Lower leg skin (tissue), 3 donors: Measurements from ENCODE around the gene ADA.

Experiments
- CTCF ChIP-seq, 3 donors: fragments of 450-650 bp; IDR thresholded peaks; one replicate each; pipeline ENCODE4 v1.5.1; 2016; ENCODE audit warnings: antibody characterized with exemption in 3 of 3, mild to moderate bottlenecking in 3 of 3, moderate library complexity in 2 of 3
- POLR2A ChIP-seq, 2 donors: fragments of 450-650 bp; IDR thresholded peaks; one replicate each; pipeline ENCODE4 v1.6.1; 2016 to 2017; ENCODE audit warnings: antibody characterized with exemption in 2 of 2, mild to moderate bottlenecking in 1 of 2, moderate library complexity in 1 of 2

GRCh38 chr20:44581515-44581914 is 70.0 kb downstream of the ADA start:
- TF ChIP-seq CTCF (IDR thresholded peaks at IDR 0.05) (no peak), POLR2A (IDR thresholded peaks at IDR 0.05) (no peak)
